ENCODE data around the gene LCN12.

Gene LCN12

GRCh38 chr9:136955202-136955942 lies 3.3 kb downstream of the LCN12 start:
- H3K4me3 ChIP-seq (ENCODE audit: low read depth, low read length): no peak overlapping the region
- no peak for TF ChIP-seq CTCF (IDR thresholded peaks at IDR 0.05; ENCODE audit: control insufficient read depth, extremely low read depth, insufficient read depth)
- no peak for DNase-seq (ENCODE audit: low read depth)

GRCh38 chr9:136955943-136956335 lies 3.9 kb downstream of the LCN12 start:
- no peak for DNase-seq (ENCODE audit: low read depth)
- no peak for TF ChIP-seq CTCF (IDR thresholded peaks at IDR 0.05; ENCODE audit: control insufficient read depth, extremely low read depth, insufficient read depth)
- no peak overlapping the region for H3K4me3 ChIP-seq (ENCODE audit: low read depth, low read length)

- H3K4me3 ChIP-seq (ENCODE audit: low read depth, low read length): no peak overlapping the region
- DNase-seq (ENCODE audit: low read depth): no peak
- no peak for TF ChIP-seq CTCF (IDR thresholded peaks at IDR 0.05; ENCODE audit: control insufficient read depth, extremely low read depth, insufficient read depth)
These were observed 4.5 kb downstream of the LCN12 start for GRCh38 chr9:136956604-136957003.

GRCh38 chr9:136957461-136957860 lies 5.4 kb downstream of the LCN12 start:
- DNase-seq (ENCODE audit: low read depth): no peak
- H3K4me3 ChIP-seq (ENCODE audit: low read depth, low read length): no peak overlapping the region
- no peak for TF ChIP-seq CTCF (IDR thresholded peaks at IDR 0.05; ENCODE audit: control insufficient read depth, extremely low read depth, insufficient read depth)

- no peak overlapping the region for H3K4me3 ChIP-seq (ENCODE audit: low read depth, low read length)
- DNase-seq (ENCODE audit: low read depth): no peak
- no peak for TF ChIP-seq CTCF (IDR thresholded peaks at IDR 0.05; ENCODE audit: control insufficient read depth, extremely low read depth, insufficient read depth)
These were observed 5.8 kb downstream of the LCN12 start for GRCh38 chr9:136957901-136958300.

- no peak for DNase-seq (ENCODE audit: low read depth)
- TF ChIP-seq CTCF (IDR thresholded peaks at IDR 0.05; ENCODE audit: control insufficient read depth, extremely low read depth, insufficient read depth): no peak
- no peak overlapping the region for H3K4me3 ChIP-seq (ENCODE audit: low read depth, low read length)
These were observed 6.4 kb downstream of the LCN12 start for GRCh38 chr9:136958473-136958872.
